ENCODE measurements around the gene LRRC58. TPM values are rescaled to one million over a fixed set of nuclear protein-coding genes. Genes with fewer than 3 reads are reported as not detected.
"Not testable (repeated sequence)": the region's sequence is repeated elsewhere in the genome, so short reads cannot be mapped to it uniquely, and the experiment has no call there.

LRRC58 gene
- 10 to 100 TPM in 6 of 8 experiments, 1 to 10 TPM in 2; 7.0 to 50.1 (median 20.1) TPM for total RNA-seq

DNA sequence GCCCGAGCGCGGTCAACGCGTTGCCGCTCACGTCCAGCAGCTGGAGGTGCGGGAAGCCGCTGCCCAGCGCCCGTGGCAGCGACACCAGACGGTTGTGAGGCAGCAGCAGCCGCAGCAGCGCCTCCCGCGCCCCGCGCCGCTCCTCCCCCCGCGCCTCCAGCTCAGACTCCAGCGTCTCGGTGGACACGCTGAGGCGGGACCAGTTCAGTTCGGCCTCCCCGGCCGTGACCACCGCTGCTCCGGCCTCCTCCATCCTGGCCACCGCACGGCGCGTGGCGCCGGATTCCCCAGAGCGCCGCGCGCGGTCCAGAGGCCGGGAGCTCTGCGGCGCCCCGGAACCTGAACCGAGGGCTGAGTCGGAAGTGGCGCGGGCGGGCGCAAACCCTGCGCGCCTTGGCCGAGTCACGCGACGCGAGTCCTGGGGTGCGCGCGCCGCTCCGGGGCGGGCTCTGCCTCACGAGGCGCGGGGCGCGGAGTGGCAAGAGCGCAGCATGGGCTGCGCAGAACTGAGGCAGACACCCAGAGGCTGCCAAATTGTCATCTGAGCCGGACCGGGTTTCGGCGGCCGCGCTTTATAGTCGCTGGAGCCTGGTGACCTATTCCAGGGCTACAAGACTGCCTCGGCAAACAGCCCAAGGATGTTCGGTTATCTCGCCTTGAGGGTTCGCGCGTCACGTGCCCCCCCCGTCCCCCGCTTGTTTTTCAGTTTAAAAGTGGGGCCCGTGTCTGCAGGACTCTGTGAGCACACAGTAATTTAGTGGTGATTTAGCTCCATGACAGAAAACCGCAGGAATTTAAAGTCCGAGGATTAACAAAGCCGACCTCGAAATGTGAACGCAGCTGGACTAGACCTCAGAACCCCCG lies at the start of gene LRRC58:
Gene LRRC58 (minus strand): TSS at position 364 of the 864 bp plus-strand sequence. CDS start 111 bp downstream, at position 253.
- 0 to 3% (median 0%) methylated on average over 2 to 19 of the region's 95 CpGs; no CpG with 5 or more reads in 3 of the 10 experiments for WGBS, 10 experiments
- peak within 1 kb of the TSS; percentile 70 to 88 (median 76) for H3K4me3 ChIP-seq
- peak within 1 kb of the TSS; percentile 86 to 88 for H3K27ac ChIP-seq
- in situ Hi-C loops (cut with MboI; ENCODE audit: low pct_unique_long_range_greater_than_20kb in 2 of 9, low sequenced_read_pairs in 9 of 9, unreplicated experiment in 9 of 9): no loop called here
- ATAC-seq (replicated peaks in 6 of 8): peak; percentile 84 to 94 (median 92)
- H3K4me1 ChIP-seq (replicated peaks in 1 of 2): peaks cover 5 to 9% of the 10 kb centered on the region in 2 donors

DNA sequence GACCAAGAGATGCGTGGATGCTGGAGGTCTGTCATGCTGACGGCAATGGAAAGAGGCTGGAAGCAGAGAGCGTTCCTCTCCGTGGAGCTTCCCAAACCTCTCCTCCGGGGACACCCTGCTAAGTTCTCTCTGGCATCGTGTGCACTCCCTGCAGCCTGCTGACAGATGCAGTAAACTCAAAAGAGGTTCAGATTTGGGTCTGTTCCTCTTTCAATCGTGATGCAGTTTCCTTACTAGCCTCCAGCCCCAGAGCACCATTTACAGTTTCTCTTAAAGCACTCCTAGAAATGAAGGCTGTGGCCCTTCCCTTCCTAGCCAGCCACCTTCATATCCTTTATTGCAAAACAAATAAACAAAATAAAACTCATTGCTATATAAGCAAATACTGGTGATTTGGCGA lies 47.3 kb upstream of the LRRC58 start:
- WGBS, 10 experiments: 86 to 100% (median 92%) methylated on average over 3 to 8 of the region's 8 CpGs; no CpG with 5 or more reads in 2 of the 10 experiments
- H3K27ac ChIP-seq: no peak overlapping the region
- no peak overlapping the region for H3K4me3 ChIP-seq
- no peaks in the 10 kb centered on the region for H3K4me1 ChIP-seq (replicated peaks in 1 of 2)
- ATAC-seq (replicated peaks in 6 of 8): no peak
- in situ Hi-C loops (cut with MboI; ENCODE audit: low pct_unique_long_range_greater_than_20kb in 2 of 9, low sequenced_read_pairs in 9 of 9, unreplicated experiment in 9 of 9): no loop called here

DNA sequence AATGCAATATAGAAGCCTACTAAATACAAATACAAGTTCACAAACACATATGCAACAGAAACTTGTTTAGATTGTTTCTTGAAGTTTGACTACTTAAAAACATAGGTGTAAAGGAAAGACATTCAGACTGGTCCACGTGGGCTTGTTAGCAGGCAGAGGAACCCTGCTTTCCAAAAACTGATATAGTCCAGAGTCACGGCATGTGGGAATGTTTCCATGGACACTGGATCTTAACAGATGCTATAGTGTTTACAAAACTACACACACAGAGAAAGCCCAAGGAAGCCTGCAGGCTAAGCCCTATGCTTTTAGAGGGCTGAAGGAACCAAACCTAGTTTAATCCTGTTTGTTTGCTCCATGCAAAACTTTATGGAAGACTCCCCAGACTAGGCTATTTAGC lies 45.2 kb upstream of the LRRC58 start:
- Histone ChIP-seq H3K4me3 (no peak overlapping the region), H3K27ac (no peak overlapping the region), H3K4me1 (replicated peaks in 1 of 2) (no peaks in the 10 kb centered on the region)
- no peak for ATAC-seq (replicated peaks in 6 of 8)
- WGBS, 10 experiments: 71 to 100% (median 83%) methylated on average over 1 to 2 of the region's 2 CpGs; no CpG with 5 or more reads in 1 of the 10 experiments
- in situ Hi-C loops (cut with MboI; ENCODE audit: low pct_unique_long_range_greater_than_20kb in 2 of 9, low sequenced_read_pairs in 9 of 9, unreplicated experiment in 9 of 9): no loop called here

DNA sequence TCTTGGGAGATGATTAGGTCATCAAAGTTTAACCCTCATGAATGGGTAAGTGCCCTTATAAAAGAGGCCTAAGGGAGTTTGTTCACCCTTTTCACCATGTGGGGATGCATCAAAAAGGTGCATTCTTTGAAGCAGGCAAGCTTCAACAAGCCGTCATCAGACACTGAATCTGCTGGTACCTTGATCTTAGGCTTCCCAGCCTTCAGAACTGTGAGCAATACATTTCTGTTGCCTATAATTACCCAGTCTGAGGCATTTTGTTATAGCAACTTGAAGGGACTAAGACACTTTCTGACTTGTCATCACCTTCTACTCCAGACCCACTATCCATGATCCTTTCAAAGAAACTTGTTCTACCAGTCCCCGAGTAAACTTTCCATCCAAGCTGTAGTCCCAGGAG lies 44.6 kb upstream of the LRRC58 start:
- 13 to 100% (median 100%) methylated on average over 1 to 2 of the region's 2 CpGs; no CpG with 5 or more reads in 2 of the 10 experiments for WGBS, 10 experiments
- no peak overlapping the region for H3K4me3 ChIP-seq
- in situ Hi-C loops (cut with MboI; ENCODE audit: low pct_unique_long_range_greater_than_20kb in 2 of 9, low sequenced_read_pairs in 9 of 9, unreplicated experiment in 9 of 9): no loop called here
- no peaks in the 10 kb centered on the region for H3K4me1 ChIP-seq (replicated peaks in 1 of 2)
- no peak for ATAC-seq (replicated peaks in 6 of 8)
- no peak overlapping the region for H3K27ac ChIP-seq

DNA sequence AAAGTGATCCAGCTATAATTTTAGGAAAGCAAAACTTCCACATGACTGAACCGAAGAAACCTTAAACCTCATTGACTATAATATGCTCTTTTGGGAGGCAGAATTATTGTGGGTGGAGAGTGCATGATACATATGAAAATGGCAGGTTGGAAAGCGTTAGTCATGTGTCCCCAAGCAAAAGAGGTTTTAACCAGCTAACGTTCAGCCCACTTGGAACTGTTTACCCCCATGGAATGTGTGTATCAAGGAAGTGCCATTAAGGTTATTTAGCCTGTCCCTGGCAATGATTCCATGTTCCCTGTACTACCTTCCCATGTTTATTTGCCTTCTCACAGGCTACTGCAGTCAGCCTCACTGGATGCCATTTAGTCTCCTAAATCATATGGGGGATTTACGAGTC lies 44.1 kb upstream of the LRRC58 start:
- WGBS, 10 experiments: 40 to 100% (median 85%) methylated on average over 1 to 4 of the region's 4 CpGs; no CpG with 5 or more reads in 3 of the 10 experiments
- Histone ChIP-seq H3K4me3 (no peak overlapping the region), H3K27ac (no peak overlapping the region), H3K4me1 (replicated peaks in 1 of 2) (no peaks in the 10 kb centered on the region)
- in situ Hi-C loops (cut with MboI; ENCODE audit: low pct_unique_long_range_greater_than_20kb in 2 of 9, low sequenced_read_pairs in 9 of 9, unreplicated experiment in 9 of 9): no loop called here
- peak in 2 of 8 experiments; percentile 45 to 58 for ATAC-seq (replicated peaks in 6 of 8)

DNA sequence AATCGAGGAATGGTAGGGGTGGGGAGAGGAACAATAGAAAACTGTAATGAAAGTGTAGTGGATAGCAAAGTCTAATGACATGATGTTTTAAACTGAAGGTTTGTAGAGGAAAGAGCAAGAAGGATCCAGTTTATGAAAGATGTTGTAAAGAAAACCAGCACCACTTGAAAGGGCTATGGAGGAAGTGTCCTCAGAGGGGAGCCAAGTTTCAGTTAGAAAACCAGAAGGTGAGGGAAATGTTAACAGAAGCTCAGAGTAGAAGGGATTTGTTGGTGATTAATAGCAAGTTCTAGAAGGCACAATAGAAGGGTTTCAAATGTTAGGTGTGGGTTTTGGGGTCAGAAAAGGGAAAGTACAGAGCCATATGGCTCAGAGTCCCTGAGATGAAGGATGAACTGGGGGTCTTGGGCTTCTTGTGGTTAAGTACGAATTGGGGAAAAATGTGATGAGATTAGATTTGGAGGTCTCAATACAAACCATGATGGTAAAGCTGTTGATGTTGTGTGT lies 33.8 kb upstream of the LRRC58 start:
- no peak for ATAC-seq (replicated peaks in 6 of 8)
- Histone ChIP-seq H3K4me1 (replicated peaks in 1 of 2) (no peaks in the 10 kb centered on the region), H3K4me3 (no peak overlapping the region), H3K27ac (no peak overlapping the region)
- 0 to 67% (median 53%) methylated on average over 1 to 2 of the region's 2 CpGs for WGBS, 10 experiments
- in situ Hi-C loops (cut with MboI; ENCODE audit: low pct_unique_long_range_greater_than_20kb in 2 of 9, low sequenced_read_pairs in 9 of 9, unreplicated experiment in 9 of 9): no loop called here

DNA sequence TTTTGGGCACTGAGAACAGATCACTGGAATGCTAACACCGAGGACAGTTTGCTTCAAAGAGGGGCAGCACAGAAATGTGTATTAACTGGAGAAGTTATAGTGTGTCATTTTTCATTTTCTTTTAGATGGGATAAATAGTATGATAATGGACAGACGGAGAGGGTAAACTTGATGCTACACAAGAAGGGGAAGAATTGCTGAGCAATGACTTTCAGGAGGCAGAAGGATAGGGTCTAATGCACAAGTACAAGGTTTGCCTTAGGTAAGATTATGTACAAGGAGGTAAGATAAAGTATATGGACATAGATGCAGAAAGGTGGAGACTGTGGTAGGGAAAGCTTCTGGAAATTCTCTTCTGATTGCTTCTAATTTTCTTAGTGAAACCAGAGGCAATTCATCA lies 32.3 kb upstream of the LRRC58 start:
- 30 to 86% (median 67%) methylated on average over 1 to 2 of the region's 2 CpGs; no CpG with 5 or more reads in 1 of the 10 experiments for WGBS, 10 experiments
- ATAC-seq (replicated peaks in 6 of 8): no peak
- Histone ChIP-seq H3K4me3 (no peak overlapping the region), H3K4me1 (replicated peaks in 1 of 2) (no peaks in the 10 kb centered on the region), H3K27ac (no peak overlapping the region)
- in situ Hi-C loops (cut with MboI; ENCODE audit: low pct_unique_long_range_greater_than_20kb in 2 of 9, low sequenced_read_pairs in 9 of 9, unreplicated experiment in 9 of 9): no loop called here

DNA sequence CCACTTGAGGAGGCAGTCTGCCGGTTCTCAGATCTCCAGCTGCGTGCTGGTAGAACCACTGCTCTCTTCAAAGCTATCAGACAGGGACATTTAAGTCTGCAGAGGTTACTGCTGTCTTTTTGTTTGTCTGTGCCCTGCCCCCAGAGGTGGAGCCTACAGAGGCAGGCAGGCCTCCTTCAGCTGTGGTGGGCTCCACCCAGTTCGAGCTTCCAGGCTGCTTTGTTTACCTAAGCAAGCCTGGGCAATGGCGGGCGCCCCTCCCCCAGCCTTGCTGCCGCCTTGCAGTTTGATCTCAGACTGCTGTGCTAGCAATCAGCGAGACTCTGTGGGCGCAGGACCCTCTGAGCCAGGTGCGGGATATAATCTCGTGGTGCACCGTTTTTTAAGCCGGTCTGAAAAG lies 28.8 kb upstream of the LRRC58 start:
- WGBS, 10 experiments: no CpG with 5 or more reads among the region's 12 CpGs
- H3K4me3 ChIP-seq; in situ Hi-C loops (cut with MboI; ENCODE audit: low pct_unique_long_range_greater_than_20kb in 2 of 9, low sequenced_read_pairs in 9 of 9, unreplicated experiment in 9 of 9); ATAC-seq (replicated peaks in 6 of 8); H3K27ac ChIP-seq; H3K4me1 ChIP-seq (replicated peaks in 1 of 2): not testable (repeated sequence)

DNA sequence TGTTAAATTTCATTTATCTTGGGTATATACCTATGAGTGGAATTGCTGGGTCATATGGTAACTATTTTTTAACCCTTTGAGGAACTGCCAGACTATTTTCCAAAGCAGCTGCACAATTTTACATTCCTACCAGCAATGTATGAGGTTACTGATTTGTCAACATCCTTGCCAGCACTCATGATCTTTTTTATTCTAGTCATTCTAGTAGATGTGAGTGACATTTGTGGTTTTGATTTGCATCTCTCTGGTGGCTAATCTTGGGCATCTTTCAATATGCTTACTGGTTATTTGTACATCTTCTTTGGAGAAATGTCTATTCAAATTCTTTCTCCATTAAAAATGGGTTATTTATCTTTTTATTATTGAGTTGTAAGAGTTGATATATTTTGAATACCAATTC lies 21.3 kb upstream of the LRRC58 start:
- H3K4me3 ChIP-seq: no peak overlapping the region
- H3K4me1 ChIP-seq (replicated peaks in 1 of 2): no peaks in the 10 kb centered on the region
- H3K27ac ChIP-seq: no peak overlapping the region
- ATAC-seq (replicated peaks in 6 of 8): no peak
- in situ Hi-C loops (cut with MboI; ENCODE audit: low pct_unique_long_range_greater_than_20kb in 2 of 9, low sequenced_read_pairs in 9 of 9, unreplicated experiment in 9 of 9): no loop called here

DNA sequence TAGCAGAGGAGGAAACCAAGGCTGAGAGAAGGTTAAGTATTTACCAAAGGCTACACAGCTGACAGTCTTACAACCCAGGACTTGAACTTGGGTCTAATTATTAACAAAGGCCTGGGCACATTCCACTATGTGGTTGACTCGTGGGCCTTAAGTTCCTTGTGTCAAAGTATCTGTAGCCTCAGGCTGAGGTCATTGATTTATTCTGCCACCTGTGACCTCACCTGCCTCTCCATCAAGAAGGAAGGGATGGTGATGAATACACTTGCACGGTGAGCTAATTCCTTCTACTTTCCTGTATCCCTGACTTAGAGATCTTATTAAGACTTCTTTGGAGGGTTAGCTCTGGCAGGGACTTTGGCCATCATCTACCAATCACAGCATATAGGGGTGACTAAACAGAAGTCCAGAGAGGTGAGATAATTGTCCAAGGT lies 19.9 kb upstream of the LRRC58 start:
- no peak overlapping the region for H3K27ac ChIP-seq
- ATAC-seq (replicated peaks in 6 of 8): no peak
- in situ Hi-C loops (cut with MboI; ENCODE audit: low pct_unique_long_range_greater_than_20kb in 2 of 9, low sequenced_read_pairs in 9 of 9, unreplicated experiment in 9 of 9): no loop called here
- H3K4me1 ChIP-seq (replicated peaks in 1 of 2): no peaks in the 10 kb centered on the region
- no peak overlapping the region for H3K4me3 ChIP-seq
- WGBS, 10 experiments: 0 to 60% (median 40%) methylated on average over 1 of the region's 2 CpGs; no CpG with 5 or more reads in 3 of the 10 experiments

DNA sequence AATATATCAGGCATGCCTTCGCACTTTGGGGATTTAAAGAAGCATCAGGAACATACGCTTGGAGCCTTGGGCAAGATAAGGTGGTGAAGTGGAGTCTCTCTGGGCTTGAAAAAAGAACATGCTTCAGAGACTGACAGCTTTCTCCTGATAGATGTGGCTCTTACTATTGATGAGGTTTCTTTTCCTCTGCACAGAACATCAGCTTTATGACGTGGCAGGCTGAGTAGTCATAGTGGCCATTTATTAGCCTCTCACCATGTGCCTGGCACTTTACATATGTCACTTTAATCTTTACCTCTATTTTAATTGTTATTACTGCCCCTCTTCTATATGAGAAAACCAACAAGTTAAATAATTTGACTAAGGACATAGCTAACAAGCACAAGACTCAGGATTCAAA lies 19.0 kb upstream of the LRRC58 start:
- H3K4me3 ChIP-seq: no peak overlapping the region
- H3K27ac ChIP-seq: no peak overlapping the region
- no peaks in the 10 kb centered on the region for H3K4me1 ChIP-seq (replicated peaks in 1 of 2)
- 17 to 88% (median 69%) methylated on average over 2 to 3 of the region's 3 CpGs; no CpG with 5 or more reads in 1 of the 10 experiments for WGBS, 10 experiments
- in situ Hi-C loops (cut with MboI; ENCODE audit: low pct_unique_long_range_greater_than_20kb in 2 of 9, low sequenced_read_pairs in 9 of 9, unreplicated experiment in 9 of 9): no loop called here
- ATAC-seq (replicated peaks in 6 of 8): no peak

DNA sequence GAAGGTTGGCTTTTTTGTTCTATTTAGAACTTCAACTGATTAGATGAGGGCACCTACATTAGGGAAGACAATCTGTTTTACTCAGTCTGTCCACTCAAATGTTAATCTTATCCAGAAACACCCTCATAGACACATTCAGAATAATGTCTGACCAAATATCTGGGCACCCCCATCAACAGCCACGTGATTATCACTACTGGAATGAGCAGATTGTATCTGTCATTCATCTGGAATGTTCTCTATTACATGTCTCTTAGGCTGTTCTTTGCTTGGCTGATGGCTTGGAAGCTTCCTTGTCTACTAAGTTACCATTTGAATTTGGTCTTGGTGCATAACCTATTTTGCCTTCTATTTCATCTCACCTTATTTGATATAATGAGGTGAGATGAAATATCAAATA lies 15.7 kb upstream of the LRRC58 start:
- no peak overlapping the region for H3K4me3 ChIP-seq
- H3K27ac ChIP-seq: no peak overlapping the region
- ATAC-seq (replicated peaks in 6 of 8): peak in 2 of 8 experiments; percentile 82 to 93
- no peaks in the 10 kb centered on the region for H3K4me1 ChIP-seq (replicated peaks in 1 of 2)
- 0 to 67% (median 41%) methylated on average over 1 of the region's 1 CpG; no CpG with 5 or more reads in 4 of the 10 experiments for WGBS, 10 experiments
- in situ Hi-C loops (cut with MboI; ENCODE audit: low pct_unique_long_range_greater_than_20kb in 2 of 9, low sequenced_read_pairs in 9 of 9, unreplicated experiment in 9 of 9): no loop called here

DNA sequence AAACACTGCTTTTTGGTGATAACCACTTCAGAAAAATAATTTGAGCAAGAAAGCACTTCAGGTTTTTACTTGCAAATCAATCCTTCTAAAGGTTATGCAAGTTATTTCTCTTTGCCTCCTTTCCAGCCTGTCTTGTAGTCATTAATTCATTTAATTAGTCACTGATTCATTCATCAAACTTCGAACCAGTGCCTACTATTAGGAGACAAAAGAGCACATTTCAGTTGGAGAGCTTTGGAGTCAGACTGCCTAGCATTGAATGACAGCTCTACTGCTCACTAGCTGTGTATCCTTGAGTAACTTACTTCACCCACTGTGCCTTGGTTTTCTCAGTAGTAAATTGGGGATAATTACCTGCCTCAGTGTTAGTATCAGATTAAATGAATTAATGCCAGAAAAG lies 14.9 kb upstream of the LRRC58 start:
- Histone ChIP-seq H3K4me1 (replicated peaks in 1 of 2) (no peaks in the 10 kb centered on the region), H3K27ac (no peak overlapping the region), H3K4me3 (no peak overlapping the region)
- WGBS, 10 experiments: 17 to 100% (median 63%) methylated on average over 1 of the region's 1 CpG; no CpG with 5 or more reads in 2 of the 10 experiments
- ATAC-seq (replicated peaks in 6 of 8): no peak
- in situ Hi-C loops (cut with MboI; ENCODE audit: low pct_unique_long_range_greater_than_20kb in 2 of 9, low sequenced_read_pairs in 9 of 9, unreplicated experiment in 9 of 9): no loop called here
